ELR (cell line): ENCODE results near the gene EHMT1.
A peak's percentile ranks its signal among the peaks of the same experiment; 100 is the strongest.

Source experiments
- DNase-seq: peaks from one replicate; pipeline ENCODE4 v3.0.0-alpha.2; 2015; ENCODE audit warnings: low read depth

Gene EHMT1

DNA sequence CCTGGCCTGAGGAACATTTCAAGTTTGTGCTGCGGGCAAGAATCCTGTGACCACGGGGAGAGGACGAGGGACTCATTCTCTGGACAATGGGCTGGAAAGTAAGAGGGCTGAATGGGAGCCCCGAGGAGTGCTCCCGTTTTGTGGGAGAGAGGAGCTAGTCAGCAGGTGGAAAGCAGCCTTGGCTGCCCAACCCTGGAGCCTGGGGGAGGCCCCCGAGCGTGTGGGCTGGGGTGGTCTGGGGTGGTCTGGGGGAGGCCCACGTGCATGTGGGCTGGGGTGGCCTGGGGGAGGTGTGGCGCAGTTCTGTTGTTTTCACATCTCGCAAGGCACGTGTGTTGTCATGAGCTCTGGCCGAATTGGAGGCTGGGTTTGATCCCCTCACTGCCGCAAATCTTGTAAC, 27.5 kb downstream of the EHMT1 start:
- DNase-seq, result no peak

DNA sequence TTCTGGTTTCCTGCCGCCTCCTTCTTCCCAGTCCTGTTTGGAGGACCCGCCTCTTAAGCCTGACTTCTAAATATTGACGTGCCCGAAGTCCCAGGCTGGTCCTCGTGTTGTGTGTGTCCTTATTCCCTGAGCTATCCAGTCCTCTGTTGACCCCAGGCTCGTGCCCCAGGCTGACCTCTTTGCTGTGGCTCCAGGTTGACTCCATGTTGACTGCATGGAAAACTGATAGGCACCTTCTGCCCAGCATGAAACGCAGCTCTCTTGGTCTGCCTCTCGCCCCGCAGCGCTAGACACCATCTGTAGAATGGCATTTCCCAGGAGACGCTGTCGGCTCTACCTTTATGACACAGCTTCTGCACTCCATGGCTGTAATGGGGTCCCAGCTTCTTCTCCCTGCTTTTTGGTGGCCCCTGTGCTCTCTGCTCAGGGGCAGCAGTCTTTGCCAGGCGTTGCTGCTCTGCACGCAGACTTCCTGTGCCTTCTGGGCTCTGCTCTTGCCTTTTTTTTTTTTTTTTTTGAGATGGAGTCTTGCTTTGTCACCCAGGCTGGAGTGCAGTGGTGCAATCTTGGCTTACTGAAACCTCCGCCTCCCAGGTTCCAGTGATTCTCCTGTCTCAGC, 28.4 kb downstream of the EHMT1 start:
- no peak for DNase-seq

DNA sequence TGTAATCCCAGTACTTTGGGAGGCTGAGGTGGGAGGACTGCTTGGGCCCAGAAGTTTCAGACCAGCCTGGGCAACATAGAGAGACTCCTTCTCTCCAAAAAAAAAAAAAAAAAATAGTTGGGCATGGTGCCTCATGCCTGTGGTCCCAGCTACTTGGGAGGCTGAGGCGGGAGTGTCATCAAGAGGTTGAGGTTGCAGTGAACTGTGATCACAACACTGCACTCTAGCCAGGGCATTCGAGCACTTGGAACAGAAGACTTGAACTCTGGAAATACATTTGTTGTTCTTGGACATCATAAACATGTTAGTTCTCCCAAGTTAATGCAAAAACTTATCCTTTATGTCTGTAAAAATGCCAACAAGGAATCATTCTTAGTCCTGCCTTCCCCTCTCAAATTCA, 29.6 kb downstream of the EHMT1 start:
- DNase-seq, result no peak

DNA sequence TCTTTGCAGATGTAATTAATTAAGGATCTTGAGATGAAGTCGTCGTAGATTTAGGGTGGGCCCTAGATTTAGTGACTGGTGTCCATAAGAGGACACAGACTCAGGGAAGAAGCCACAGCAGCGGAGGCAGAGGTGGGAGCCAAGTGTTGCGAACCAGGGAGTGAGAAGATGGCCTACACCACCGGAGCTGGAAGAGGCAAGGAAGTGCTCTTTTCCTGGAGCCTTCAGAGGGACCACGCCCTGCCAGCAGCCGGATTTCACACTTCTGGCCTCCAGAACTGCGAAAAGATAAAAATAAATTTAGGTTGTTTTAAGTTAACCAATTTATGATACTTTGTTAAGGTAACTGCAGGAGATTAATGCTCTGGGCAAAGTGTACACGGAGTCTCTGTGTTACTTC, 30.7 kb downstream of the EHMT1 start:
- no peak for DNase-seq

DNA sequence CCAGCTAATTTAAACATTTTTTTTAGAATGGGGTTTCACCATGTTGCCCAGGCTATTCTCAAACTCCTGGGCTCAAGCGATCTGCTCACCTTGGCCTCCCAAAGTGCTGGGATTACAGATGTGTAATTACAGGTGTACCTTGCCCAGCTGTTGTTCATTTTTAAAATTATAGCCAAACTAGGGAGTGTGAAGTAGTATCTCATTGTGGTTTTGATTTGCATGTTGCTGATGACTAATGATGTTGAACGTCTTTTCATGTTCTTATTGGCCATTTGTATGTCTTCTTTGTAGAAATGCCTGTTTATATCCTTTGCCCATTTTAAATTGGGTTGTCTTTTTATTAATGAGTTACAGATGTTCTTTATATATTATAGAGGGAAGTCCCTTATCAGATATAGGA, 31.5 kb downstream of the EHMT1 start:
- no peak for DNase-seq

DNA sequence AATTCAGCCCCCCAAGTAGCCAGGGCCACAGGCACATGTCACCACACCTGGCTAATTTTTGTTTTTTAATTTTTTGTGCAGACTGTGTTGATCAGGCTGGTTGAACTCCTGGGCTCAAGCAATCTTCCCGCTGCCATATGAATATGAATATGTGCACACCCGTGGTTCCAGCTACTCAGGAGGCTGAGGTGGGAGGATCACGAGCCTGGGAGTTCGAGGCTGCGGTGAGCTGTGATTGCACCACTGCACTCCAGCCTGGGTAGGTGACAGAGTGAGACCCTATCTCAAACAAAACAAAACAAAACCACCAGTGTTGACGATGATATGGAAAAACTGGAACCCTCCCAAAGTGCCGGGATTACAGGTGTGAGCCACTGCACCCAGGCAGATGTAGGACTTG, 32.0 kb downstream of the EHMT1 start:
- no peak for DNase-seq

DNA sequence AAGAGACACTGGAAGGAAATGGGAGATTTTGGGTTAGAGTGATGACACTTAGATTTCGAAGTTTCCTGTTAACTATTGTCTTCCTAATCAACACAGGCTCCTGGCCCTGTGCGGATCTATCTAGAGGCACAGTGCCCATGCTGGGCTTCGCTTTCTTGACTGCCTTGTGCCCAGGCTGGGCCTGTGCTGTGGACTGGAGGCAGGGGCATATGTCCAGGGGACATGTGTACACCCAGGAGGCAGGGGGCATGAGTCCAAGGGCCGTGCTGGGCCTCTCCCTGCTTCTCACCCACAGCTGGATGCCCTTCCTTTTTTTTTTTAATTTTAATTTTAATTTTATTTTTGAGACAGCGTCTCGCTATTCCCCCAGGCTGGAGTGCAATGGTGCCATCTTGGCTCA, 37.6 kb downstream of the EHMT1 start:
- DNase-seq, result no peak

DNA sequence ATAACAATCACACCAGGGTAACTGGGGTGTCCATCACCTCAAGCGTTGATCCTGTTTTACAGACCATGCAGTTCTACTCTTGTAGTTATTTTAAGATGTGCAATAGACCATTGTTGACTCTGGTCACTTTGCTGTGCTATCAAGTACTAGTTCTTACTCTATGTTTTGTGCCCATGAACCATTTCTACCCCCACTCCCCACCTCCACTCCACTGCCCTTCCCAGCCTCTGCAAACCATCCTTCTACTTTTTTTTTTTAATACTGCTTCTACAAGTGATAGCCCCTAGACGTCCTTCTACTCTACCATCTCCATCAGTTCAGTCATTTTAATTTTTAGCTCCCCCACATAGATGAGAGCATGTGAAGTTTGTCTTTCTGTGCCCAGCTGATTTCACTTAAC, 38.8 kb downstream of the EHMT1 start:
- no peak for DNase-seq

DNA sequence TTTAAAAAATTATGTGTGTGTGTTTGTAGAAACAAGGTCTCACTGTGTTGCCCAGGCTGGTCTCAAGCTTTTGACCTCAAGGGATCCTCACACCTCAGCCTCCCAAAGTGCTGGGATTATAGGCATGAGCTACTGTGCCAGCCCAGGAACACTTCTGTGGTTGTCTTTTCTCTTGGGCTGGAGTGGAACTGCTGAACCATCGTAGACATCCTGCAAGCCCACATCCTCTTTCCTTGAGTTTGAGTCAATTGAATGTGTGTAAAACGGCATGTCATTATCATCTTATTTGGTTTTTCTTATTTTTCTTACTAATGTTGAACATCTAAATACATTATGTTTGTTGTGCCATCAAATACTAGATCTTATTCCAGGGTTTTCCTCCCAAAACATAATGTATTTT, 40.0 kb downstream of the EHMT1 start:
- no peak for DNase-seq

DNA sequence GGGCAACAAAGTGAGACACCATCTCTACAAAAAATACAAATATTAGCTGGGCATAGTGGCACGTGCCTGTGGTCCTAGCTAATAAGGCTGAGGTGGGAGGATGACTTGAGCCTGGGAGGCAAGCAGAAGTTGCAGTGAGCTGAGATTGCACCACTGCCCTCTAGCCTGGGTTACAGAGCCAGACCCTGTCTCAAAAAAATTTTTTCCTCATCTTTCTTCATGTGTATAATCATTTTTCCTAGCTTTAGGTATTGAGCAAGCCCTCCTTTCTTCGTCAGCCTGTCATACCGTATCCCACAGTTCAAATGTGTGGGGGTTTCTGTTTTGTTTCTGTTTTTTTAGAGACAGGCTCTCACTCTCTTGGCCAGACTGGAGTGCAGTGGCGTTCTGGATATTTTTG, 41.3 kb downstream of the EHMT1 start:
- DNase-seq, result no peak

DNA sequence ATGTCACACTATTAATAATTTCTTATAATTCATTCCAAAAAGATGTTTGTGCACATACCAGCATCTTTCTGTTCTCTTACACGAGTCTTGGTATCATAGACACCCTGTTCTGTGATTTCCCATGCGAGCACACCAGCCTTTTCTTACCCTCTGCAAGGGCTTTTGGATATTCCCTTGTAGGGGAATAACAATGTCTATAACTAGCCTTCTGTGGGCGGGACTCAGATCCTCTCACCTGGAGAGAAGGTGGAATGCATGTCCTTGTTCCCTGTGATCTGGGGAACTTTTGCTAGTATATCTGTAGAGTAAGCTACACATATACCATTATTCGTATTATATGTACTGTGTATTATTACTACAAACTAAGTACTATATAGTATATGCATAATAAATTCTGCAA, 44.8 kb downstream of the EHMT1 start:
- no peak for DNase-seq

DNA sequence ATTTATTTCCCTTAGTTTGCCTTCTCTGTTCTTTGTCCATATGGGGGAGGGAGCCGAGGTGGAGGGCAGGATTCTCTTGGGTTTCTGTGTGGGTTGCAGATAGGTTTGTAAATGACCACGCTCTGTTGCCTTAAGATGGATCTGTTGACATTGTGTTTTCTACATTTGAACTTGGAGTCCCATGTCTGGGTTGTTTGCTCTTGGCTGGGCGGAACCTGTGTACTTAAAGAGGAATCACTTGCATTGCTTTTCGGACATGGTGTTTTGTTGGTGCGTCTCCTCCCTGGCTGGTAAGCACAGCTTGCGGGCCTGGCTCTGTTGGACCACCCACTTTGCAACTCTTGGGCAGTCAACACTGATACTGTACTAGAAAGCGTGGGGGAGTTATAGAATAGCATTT, 45.9 kb downstream of the EHMT1 start:
- no peak for DNase-seq

DNA sequence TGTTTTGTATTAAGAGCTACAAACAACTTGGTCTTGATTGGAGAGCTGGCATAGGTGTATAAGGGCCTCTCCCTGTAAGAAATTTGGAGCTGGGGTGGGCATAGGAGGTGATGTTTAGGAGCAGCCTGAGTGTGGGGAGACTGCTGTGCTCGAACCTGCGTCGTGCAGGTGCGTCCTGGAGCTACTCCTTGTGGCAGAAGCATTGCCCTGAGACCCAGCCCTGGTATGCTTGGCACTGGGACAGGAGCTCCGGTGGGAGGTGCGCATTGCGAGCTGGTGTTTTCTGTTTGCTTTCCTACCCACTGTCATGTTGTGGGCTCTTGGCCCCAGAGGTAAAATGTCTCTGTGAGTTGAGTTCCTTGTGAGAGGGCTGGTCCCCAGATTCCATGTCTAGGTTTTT, 46.4 kb downstream of the EHMT1 start:
- no peak for DNase-seq

DNA sequence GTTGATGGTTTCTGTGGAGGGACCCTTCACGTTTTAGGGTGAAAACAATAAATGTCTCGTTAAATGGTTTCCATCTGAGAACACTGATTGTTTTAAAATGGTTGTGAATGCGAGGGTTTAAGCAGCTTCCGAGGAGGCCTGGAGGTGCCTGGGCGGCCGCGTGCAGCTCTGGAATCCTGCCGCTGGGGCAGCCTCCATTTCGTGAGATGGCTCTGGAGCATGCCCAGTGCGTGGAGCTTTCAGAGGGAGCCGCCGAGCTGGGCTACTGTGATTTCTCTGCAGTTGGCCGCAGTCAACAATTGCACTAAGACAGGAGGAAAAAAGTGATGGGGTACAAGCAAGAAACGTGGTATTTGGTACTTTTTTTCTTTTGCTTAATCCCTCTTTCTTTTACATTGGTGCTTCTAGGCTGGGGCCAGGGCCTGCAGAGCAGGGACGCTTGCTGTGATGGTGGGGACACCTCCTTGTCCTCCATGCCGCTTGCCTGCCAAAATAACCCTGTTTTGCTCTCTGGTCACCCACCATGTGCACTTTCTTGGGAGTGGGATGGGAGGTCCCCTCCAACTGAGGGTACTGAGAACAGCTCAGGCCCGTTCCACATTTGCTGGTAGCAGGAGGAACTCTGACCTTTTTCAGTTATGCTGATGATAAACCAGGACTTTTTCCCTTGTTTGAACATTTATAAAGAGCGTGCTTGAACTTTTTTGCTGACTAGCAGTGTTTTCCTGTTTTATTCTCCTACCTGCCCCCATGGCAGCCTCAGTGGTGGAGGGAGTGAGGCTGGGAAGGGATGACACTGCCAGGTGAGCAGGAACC, 47.1 kb downstream of the EHMT1 start:
- no peak for DNase-seq

DNA sequence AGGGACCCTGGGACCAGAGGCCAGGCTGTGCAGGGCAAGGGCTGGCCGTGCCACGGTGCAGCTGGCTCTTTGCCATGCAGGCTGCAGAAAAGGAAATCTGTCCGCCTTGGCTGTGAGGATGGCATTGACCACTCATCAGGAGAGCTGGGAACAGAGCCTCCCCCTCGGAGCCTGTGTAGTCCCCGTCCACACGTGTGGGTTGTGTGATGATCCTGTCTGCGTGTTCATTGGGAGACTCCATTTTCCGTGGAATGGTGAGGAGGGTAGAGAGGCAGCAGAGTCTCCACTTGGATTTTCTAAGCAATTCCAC, 47.7 kb downstream of the EHMT1 start:
- no peak for DNase-seq

DNA sequence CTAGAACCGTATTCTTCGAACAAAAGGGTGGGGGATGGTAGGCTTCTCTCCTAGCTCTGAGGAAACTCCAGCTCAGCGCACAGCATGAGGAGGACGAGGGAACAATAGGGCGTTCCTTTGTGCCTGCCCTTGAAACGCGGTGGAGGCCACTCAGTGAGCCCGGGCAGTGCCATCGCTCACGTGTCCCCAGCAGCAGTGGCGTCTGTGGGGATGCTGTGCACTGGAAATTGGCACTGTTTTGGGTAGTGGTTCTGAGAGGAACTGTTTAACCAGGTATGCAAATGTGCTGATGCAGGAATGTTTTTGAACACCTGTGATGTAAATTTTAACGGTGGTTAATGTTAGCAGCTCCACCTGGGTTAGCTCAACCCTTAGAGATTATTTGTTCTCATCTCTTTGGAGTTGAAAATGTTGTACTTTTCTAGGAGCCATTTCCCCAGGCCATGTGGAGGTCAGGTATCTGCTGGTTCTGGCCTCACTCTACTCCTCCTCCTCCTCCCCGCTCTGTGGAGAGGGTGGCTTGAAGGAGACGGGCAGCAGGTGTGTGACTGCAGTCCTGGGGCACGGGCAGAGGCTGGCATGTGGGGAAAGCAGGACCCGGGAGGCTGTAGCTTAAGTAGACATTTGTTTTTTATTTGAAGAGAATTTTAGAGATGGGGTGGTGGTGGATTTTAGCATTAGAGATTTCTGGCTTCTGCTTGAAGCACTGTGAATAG, 48.3 kb downstream of the EHMT1 start:
- no peak for DNase-seq

DNA sequence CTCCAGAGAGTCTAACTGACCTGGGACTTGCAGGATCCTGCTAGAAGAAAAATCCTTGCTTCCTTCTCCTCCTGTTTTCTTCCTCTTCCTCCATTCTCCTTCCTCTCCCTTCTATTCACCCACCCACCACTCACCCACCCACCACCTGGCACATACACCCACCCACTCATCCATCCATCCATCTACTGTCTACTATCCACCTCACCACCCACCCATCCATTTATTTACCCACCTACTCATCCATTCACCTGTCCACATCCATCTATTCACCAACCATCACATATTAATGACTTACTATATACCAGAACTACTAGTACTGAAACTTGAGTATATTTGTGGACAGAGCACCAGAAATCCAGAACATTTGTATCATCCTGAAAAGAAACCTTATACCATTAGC, 49.4 kb downstream of the EHMT1 start:
- DNase-seq, result no peak

DNA sequence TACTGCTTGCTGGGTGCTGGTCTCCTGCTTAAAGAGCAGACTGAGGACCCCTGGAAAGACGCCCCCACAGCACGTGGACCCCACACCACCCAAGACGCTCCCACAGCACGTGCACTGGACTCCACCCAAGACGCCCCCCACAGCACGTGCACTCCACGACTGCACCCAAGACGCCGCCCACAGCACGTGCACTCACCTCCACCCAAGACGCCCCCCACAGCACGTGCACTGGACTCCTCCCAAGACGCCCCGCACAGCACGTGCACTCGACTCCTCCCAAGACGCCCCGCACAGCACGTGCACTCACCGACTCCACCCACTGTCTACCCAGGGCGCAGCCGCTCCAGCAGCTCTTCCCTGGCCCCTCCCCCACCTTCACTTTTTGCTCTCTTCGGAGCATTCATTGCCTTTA, 50.5 kb downstream of the EHMT1 start:
- peak; percentile 15 for DNase-seq

DNA sequence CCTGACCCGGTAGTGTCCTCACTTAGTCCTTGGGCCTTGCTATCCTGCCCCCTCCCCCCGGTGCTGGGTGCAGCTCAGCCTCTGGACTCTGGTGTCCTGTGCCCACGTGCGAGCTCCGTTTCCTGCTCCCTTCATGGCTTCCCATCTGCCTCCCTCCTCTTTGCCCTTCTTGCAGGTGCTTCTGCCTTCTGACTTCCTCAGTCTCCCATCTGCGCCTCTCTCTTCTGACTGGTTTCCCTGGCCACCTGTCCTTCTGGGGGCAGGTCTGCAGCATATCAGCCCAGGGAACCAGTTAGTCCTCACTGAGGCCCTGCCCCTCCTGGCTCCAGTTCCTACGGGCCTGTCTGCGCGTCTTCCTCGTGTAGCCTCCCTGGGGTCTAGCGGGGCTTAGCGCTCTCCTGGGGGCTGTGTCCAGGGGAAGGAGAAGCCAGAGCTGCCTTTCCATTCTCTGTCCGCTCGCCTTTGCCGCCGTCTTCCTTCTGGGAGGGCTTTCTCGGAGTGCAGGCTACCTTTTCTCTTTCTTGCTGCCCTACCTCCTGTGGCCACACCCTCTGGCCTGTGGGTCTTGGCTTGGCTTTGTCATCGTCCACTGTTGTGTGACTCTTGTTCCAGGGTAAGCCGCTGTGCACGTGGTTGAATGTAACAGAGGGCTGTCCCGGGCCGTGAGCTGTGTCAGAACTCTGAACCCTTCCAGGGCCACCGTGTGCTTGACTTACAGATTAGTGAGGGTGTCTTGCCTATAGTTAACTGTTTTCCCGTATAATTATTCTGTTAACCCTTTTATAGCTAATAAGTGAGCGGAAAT, 51.8 kb downstream of the EHMT1 start:
- no peak for DNase-seq

DNA sequence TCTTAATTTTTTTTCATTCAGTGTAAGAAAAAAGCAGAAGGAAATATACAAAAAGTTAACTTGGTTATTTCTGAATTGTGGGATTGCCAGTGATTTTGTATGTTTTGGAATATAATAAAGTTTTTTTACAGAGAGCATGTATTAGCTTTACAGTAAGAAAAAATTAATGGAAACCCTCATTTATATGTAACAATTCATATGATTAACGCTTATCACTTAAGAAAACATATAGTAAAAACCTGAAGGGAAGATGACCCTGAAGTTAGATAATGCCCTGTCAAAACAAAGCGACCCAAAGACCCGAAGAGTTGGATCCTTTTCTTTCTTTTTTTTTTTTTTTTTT, 52.4 kb downstream of the EHMT1 start:
- DNase-seq, result no peak

DNA sequence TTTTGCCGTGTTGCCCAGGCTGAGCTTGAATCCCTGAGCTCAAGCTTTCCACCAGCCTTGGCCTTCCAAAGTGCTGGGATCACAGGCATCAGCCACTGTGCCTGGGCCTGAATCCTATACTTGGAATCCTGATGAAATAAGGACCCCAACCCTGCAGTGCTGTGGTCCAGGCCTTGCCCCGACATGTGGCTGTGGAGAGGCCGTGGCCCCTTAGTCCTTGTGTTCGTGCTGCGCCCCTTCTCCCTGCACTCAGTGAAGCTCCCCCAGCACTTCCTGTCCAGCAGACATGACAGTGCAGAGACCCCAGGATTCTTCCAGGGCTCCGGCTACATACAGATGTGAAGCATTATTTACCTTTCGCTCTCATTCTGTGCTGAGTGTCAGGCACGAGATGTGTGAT, 52.9 kb downstream of the EHMT1 start:
- no peak for DNase-seq

DNA sequence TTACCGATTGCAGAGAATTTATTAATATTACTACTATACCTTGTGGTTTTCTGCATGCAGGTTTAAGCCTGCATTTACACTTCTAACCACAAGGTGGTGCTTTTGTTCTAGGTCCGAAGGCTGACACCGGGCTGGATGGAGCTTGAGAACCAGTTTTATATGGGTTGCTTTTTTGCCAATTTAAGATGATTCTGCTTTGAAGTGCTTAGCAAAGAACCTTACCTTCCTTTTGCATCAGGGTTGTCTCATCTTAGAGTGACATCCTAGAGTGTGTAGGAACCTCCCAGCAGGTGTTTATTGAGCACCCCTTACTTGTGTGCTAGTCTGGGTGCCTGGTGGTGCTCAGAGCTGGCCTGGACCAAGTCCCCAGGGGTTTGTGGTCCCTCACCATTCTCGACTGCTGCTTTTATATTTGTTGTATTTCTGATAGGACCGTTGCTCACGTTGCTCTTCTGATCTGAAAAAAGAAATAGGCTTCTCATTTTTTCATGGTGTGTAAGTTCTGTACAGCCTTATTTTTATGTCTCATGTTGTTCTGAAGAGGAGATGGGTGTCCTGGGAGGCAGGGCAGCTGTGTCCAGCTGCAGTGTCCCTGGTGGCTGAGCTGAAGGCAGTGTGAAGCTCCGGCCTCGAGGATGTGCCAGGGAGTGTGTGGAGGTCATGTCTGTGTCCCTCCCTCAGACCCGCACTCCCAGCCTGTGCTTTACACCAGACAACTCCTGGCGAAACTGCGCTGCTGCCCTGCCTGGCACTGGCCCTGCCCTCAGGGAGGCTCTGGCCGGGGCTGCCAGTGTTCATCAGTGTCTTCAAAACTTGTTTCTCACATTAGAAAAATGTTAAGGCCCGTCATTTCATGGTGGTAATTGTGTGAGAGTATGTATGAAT, 54.3 kb downstream of the EHMT1 start:
- peak; percentile 77 for DNase-seq
